WTC11 (cell line): Measurements from ENCODE around the gene RIC8A.

Source experiments
- TF ChIP-seq, protein P1 (sequence below): fragments of 200-600 bp; IDR thresholded peaks from 2 replicates; pipeline ENCODE4 v1.8.0; 2022; ENCODE audit warnings: antibody characterized with exemption
- TF ChIP-seq, protein P2 (sequence below): sonication (generic); formaldehyde crosslinking; IDR thresholded peaks from 2 replicates; pipeline ENCODE4 v1.8.0; 2022; ENCODE audit warnings: mild to moderate bottlenecking, missing genetic modification reagents

DNA sequence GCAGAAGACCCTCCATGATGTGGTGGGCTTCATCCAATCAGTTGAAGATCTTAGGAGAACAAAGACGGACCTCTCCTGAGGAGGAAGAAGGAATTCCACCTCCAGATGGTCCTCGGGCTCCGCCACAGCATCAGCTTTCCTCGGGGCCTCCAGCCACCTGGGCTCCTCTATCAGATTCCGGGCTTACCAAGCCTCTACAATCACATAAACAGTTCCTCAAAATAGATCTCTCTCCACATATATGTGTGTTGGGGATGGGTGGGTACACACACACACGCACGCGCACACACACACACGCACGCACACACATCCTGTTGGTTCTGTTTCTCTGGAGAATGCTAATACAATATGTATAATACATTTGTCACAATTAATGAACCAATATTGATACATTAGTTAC lies 51.9 kb downstream of the RIC8A start:
- TF ChIP-seq, protein P1, sequence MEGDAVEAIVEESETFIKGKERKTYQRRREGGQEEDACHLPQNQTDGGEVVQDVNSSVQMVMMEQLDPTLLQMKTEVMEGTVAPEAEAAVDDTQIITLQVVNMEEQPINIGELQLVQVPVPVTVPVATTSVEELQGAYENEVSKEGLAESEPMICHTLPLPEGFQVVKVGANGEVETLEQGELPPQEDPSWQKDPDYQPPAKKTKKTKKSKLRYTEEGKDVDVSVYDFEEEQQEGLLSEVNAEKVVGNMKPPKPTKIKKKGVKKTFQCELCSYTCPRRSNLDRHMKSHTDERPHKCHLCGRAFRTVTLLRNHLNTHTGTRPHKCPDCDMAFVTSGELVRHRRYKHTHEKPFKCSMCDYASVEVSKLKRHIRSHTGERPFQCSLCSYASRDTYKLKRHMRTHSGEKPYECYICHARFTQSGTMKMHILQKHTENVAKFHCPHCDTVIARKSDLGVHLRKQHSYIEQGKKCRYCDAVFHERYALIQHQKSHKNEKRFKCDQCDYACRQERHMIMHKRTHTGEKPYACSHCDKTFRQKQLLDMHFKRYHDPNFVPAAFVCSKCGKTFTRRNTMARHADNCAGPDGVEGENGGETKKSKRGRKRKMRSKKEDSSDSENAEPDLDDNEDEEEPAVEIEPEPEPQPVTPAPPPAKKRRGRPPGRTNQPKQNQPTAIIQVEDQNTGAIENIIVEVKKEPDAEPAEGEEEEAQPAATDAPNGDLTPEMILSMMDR = no peak
- TF ChIP-seq, protein P2, sequence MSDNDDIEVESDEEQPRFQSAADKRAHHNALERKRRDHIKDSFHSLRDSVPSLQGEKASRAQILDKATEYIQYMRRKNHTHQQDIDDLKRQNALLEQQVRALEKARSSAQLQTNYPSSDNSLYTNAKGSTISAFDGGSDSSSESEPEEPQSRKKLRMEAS (CRISPR knock-in tag) = no peak
